ENCODE results near the gene RPS27.
A peak's percentile ranks its signal among the peaks of the same experiment; 100 is the strongest.
"Not testable (repeated sequence)": the region's sequence is repeated elsewhere in the genome, so short reads cannot be mapped to it uniquely, and the experiment has no call there.

RPS27 gene

GRCh38 chr1:153985941-153986761, 4.4 kb upstream of the RPS27 start, which contains the start of gene RAB13:
Gene RAB13 (minus strand): TSS chr1:153986339. CDS start chr1:153986236, 103 bp downstream.
- DNase-seq (ENCODE audit: low read depth): peak; percentile 89

- DNase-seq (ENCODE audit: low read depth): no peak
Observed at GRCh38 chr1:153987621-153988020, 2.9 kb upstream of the RPS27 start.

GRCh38 chr1:153991151-153991630, 629 bp downstream of the RPS27 start:
- no peak for DNase-seq (ENCODE audit: low read depth)

- no peak for DNase-seq (ENCODE audit: low read depth)
Observed at GRCh38 chr1:153991806-153992205, 1.2 kb downstream of the RPS27 start.

GRCh38 chr1:153995202-153995601, 4.6 kb downstream of the RPS27 start:
- DNase-seq (ENCODE audit: low read depth): no peak

GRCh38 chr1:153995640-153996039, 5.1 kb downstream of the RPS27 start:
- DNase-seq (ENCODE audit: low read depth): no peak

GRCh38 chr1:153996882-153997281, 6.3 kb downstream of the RPS27 start:
- DNase-seq (ENCODE audit: low read depth): not testable (repeated sequence)

GRCh38 chr1:154000420-154000819, 9.9 kb downstream of the RPS27 start:
- no peak for DNase-seq (ENCODE audit: low read depth)

GRCh38 chr1:154006136-154006535, 15.6 kb downstream of the RPS27 start:
- DNase-seq (ENCODE audit: low read depth): peak; percentile 79

GRCh38 chr1:154012129-154012528, 21.6 kb downstream of the RPS27 start:
- no peak for DNase-seq (ENCODE audit: low read depth)

GRCh38 chr1:154012543-154012942, 22.0 kb downstream of the RPS27 start:
- DNase-seq (ENCODE audit: low read depth): not testable (repeated sequence)

- peak; percentile 69 for DNase-seq (ENCODE audit: low read depth)
Observed at GRCh38 chr1:154014154-154014907, 23.8 kb downstream of the RPS27 start.

GRCh38 chr1:154019269-154019668, 28.7 kb downstream of the RPS27 start:
- no peak for DNase-seq (ENCODE audit: low read depth)

GRCh38 chr1:154019940-154020339, 29.4 kb downstream of the RPS27 start:
- no peak for DNase-seq (ENCODE audit: low read depth)

GRCh38 chr1:154033697-154034096, 43.1 kb downstream of the RPS27 start:
- not testable (repeated sequence) for DNase-seq (ENCODE audit: low read depth)
